ENCODE data around the gene SPRYD3. TPM values are rescaled to one million over a fixed set of nuclear protein-coding genes. Genes with fewer than 3 reads are reported as not detected.
"Not testable (repeated sequence)": the region's sequence is repeated elsewhere in the genome, so short reads cannot be mapped to it uniquely, and the experiment has no call there.

Gene SPRYD3
- total and polyA plus RNA-seq, 12 donors = 20.5 to 63.9 (median 47.4) TPM

DNA sequence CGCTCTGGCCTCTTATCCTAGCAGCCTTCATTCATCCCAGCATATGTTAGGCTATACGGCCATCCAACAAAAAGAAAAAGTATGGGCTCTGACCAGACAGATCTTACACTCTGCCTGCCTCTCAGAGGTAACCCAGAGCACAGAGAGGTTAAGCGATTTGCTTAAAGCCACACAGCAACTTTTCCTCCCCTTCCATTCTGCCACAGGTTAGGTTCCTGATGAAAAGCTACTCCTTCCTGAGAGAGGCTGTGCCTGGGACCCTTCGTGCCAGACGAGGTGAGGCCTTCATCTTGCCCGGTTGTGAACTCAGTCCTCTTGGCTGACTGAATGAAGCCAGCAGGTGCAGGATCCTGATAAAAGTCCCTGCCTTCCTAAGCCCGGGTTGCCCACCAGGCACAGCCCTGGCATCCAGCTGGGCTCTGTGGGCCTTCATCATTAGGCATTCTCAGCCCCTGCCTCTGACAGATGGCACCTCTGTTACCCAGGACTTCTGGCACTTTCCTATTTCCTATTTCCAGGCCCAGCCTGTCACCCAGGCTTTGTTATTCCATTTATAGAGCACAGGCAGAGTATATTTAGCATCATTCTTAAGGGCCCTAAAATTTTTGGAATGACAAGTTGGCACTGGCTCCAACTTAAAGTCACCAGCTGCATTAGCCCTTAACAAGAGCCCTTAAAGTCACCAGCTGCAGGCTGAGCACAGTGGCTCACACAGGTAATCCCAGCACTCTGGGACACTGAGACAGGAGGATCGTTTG lies 36.9 kb upstream of the SPRYD3 start:
- H3K4me1 ChIP-seq = peaks cover 0 to 14% (median 3%) of the 10 kb centered on the region in 9 donors
- peak overlapping the region; percentile 43 to 89 (median 78) for H3K27ac ChIP-seq
- DNase-seq (peak in 1 of 2 donors; percentile 43), ATAC-seq (peak; percentile 74 to 95 (median 86))
- H3K27me3 ChIP-seq = no peaks in the 10 kb centered on the region
- WGBS, 2 donors = 63 to 70% methylated on average over 8 of the region's 8 CpGs
- TF ChIP-seq CTCF (IDR thresholded peaks at IDR 0.05) = no peak
- no peak overlapping the region for H3K4me3 ChIP-seq
- H3K36me3 ChIP-seq = no peaks in the 10 kb centered on the region
- intact Hi-C loops (cut with DNase I) = loop anchor here in 2 of 10 donors (5.0 to 10.0 kb wide), 2 partner anchors 36 to 59 kb away; no protein-coding TSS in a partner anchor
- no peaks in the 10 kb centered on the region for H3K9me3 ChIP-seq

DNA sequence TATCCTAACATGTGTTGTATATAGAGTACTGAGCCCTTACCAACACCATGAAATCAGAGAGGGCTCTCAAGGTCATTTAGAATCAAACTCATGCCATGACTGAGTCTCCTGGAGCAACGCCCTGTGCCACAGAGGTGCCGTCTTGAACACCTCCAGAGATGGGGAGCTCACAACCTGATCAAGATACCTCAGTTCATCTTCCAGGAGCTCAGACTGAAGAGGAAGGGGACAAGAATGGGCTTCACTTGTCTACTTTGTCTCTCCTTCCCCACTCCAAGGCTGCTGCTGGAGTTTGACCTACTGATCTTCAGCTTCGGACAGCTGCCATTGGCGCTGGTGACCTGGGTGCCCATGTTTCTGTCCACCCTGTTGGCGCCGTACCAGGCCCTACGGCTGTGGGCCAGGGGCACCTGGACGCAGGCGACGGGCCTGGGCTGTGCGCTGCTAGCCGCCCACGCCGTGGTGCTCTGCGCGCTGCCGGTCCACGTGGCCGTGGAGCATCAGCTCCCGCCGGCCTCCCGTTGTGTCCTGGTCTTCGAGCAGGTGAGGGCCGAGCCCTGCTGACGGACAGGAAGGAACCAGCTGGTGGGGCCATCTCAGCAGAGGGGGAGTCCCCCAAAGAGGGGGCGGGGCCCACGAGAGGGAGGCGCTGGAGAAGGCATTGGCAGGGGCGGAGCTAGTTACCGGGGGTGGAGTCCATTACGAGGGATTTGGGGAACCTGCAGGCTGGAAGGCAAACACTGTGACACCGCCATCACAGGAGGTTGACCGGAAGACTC lies 36.1 kb upstream of the SPRYD3 start:
- DNase-seq = no peak
- peak in 4 of 8 donors; percentile 7 to 56 (median 15) for ATAC-seq
- H3K27me3 ChIP-seq = no peaks in the 10 kb centered on the region

GRCh38 chr12:53113951-53114350 lies 34.8 kb upstream of the SPRYD3 start:
- Histone ChIP-seq H3K36me3 (no peaks in the 10 kb centered on the region), H3K27ac (peak overlapping the region in 1 of 10 donors; percentile 82), H3K27me3 (no peaks in the 10 kb centered on the region), H3K4me1 (peaks cover 0 to 14% (median 3%) of the 10 kb centered on the region in 9 donors), H3K4me3 (no peak overlapping the region), H3K9me3 (no peaks in the 10 kb centered on the region)
- ATAC-seq = no peak
- intact Hi-C loops (cut with DNase I) = loop anchor here in 1 of 10 donors (10.0 kb wide), 1 partner anchor 61 kb away; no protein-coding TSS in a partner anchor
- no peak for DNase-seq
- TF ChIP-seq CTCF (IDR thresholded peaks at IDR 0.05) = no peak

More for the DNA sequence above, 36.1 kb upstream of the SPRYD3 start:
- intact Hi-C loops (cut with DNase I) = loop anchor here in 2 of 10 donors (5.0 to 10.0 kb wide), 2 partner anchors 37 to 60 kb away; no protein-coding TSS in a partner anchor
- Histone ChIP-seq H3K27ac (peak overlapping the region in 8 of 10 donors; percentile 43 to 89 (median 81)), H3K4me1 (peaks cover 0 to 14% (median 3%) of the 10 kb centered on the region in 9 donors), H3K9me3 (no peaks in the 10 kb centered on the region), H3K36me3 (no peaks in the 10 kb centered on the region), H3K4me3 (no peak overlapping the region)
- 87 to 88% methylated on average over 33 of the region's 33 CpGs for WGBS, 2 donors
- no peak for TF ChIP-seq CTCF (IDR thresholded peaks at IDR 0.05)

GRCh38 chr12:53113136-53113705 lies 34.0 kb upstream of the SPRYD3 start:
- intact Hi-C loops (cut with DNase I) = loop anchor here in 1 of 10 donors (10.0 kb wide), 1 partner anchor 62 kb away; no protein-coding TSS in a partner anchor
- Histone ChIP-seq H3K9me3 (no peaks in the 10 kb centered on the region), H3K36me3 (no peaks in the 10 kb centered on the region), H3K27me3 (no peaks in the 10 kb centered on the region), H3K4me3 (no peak overlapping the region), H3K27ac (peak overlapping the region in 1 of 10 donors; percentile 15), H3K4me1 (peaks cover 0 to 19% (median 3%) of the 10 kb centered on the region in 9 donors)
- TF ChIP-seq CTCF (IDR thresholded peaks at IDR 0.05) = no peak
- WGBS, 2 donors = 81 to 82% methylated on average over 12 of the region's 12 CpGs
- DNase-seq (no peak), ATAC-seq (no peak)

DNA sequence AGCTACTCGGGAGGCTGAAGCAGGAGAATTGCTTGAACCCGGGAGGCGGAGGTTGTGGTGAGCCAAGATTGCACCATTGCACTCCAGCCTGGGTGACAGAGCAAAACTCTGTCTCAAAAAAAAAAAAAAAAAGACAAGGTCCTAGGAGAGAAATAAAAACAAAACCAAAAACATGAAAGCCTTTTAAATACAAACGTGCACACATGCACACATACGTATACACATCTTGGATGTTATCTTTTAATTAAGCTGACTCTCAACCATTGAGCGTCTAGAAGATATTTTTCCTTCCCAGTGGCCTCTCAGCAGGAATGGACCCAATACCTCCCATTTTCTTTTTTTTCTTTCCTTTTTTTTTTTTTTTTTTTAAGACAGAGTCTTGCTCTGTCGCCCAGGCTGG lies 33.2 kb upstream of the SPRYD3 start:
- H3K4me1 ChIP-seq = peaks cover 0 to 26% (median 3%) of the 10 kb centered on the region in 9 donors
- WGBS, 2 donors = 91 to 96% methylated on average over 7 of the region's 7 CpGs
- intact Hi-C loops (cut with DNase I) = loop anchor here in 1 of 10 donors (10.0 kb wide), 1 partner anchor 62 kb away; no protein-coding TSS in a partner anchor

More for the DNA sequence above, 33.2 kb upstream of the SPRYD3 start:
- ATAC-seq, H3K4me3 ChIP-seq, H3K27me3 ChIP-seq, DNase-seq, H3K36me3 ChIP-seq, H3K9me3 ChIP-seq, H3K27ac ChIP-seq: not testable (repeated sequence)
